ENCODE measurements around the gene SUCLG1.

- TF ChIP-seq SUZ12 (IDR thresholded peaks at IDR 0.05; ENCODE audit: extremely low read depth, insufficient read depth, insufficient read length) (no peak), ZNF274 (IDR thresholded peaks at IDR 0.05; ENCODE audit: low read depth, low read length) (no peak)
These were observed 16.2 kb downstream of the SUCLG1 start for GRCh38 chr2:84442888-84443287.

Measured in NT2/D1 (cell line).